Esophagus squamous epithelium (tissue), 4 donors: Measurements from ENCODE around the gene ZNF831.

Experiments
- POLR2A ChIP-seq, 4 donors: fragments of 450-650 bp; IDR thresholded peaks; one replicate each; pipeline ENCODE4 v1.6.1; 2017; ENCODE audit warnings: antibody characterized with exemption in 4 of 4, mild to moderate bottlenecking in 4 of 4, moderate library complexity in 3 of 4
- TF ChIP-seq, protein P1 (sequence below), 6 experiments: fragments of 450-650 bp in 4 of 6; fragments of 200-600 bp in 2 of 6; sonication (generic) in 2 of 6; IDR thresholded peaks; one replicate each; pipeline ENCODE4 v1.5.1; 2016 to 2019; ENCODE audit warnings: antibody characterized with exemption in 6 of 6, mild to moderate bottlenecking in 4 of 6, moderate library complexity in 4 of 6

DNA sequence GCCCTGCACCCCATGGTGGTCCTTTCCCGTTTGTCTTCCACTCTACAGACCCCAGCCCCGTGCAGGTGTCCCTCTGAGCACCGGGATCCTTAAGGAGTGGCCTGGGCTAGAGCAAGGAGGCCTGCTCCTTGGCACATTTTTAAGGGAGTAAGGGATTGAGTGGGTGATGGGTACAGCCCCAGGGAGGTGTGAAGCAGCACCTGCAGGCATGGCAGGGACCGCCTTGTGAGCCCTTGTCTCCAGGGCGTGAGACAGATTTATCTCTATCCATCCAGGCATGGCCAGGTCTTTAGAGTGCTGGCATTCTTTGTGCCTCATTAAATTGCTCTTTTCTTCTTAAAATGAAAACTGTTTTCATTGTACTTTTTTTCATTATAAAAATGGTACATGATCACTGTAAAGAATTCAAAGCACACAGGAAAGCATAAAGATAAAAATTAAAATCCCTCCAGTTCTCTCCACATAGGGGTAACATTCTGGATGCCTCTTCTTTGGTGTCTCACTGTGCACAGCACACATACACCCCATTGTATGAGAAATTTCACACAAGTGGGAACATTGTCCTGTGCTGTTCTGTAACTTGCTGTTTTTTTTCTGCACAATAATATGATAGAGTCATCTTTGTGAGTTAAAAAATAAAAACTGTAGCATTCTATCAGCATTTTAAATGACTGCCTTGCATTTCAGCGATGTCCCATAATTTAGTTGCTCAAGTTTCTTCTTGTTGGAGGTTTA is 31.9 kb upstream of the ZNF831 start:
- TF ChIP-seq, protein P1, sequence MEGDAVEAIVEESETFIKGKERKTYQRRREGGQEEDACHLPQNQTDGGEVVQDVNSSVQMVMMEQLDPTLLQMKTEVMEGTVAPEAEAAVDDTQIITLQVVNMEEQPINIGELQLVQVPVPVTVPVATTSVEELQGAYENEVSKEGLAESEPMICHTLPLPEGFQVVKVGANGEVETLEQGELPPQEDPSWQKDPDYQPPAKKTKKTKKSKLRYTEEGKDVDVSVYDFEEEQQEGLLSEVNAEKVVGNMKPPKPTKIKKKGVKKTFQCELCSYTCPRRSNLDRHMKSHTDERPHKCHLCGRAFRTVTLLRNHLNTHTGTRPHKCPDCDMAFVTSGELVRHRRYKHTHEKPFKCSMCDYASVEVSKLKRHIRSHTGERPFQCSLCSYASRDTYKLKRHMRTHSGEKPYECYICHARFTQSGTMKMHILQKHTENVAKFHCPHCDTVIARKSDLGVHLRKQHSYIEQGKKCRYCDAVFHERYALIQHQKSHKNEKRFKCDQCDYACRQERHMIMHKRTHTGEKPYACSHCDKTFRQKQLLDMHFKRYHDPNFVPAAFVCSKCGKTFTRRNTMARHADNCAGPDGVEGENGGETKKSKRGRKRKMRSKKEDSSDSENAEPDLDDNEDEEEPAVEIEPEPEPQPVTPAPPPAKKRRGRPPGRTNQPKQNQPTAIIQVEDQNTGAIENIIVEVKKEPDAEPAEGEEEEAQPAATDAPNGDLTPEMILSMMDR (IDR thresholded peaks at IDR 0.05): no peak
- no peak for TF ChIP-seq POLR2A (IDR thresholded peaks at IDR 0.05)
